Measurements from ENCODE around the gene NCAM1. TPM values are rescaled to one million over a fixed set of nuclear protein-coding genes. Genes with fewer than 3 reads are reported as not detected.

NCAM1 gene
- total and polyA plus RNA-seq, 4 experiments from 2014 or later: 0.39 TPM; not detected in 3

GRCh38 chr11:113147249-113147648, 186.0 kb downstream of the NCAM1 start:
- Histone ChIP-seq H3K4me1 (ENCODE audit: insufficient read depth, low read length) (no peaks in the 10 kb centered on the region), H3K9me3 (ENCODE audit: control insufficient read depth in 1 of 2, low read length in 2 of 2) (no peaks in the 10 kb centered on the region), H3K27ac (ENCODE audit: low read depth, low read length) (no peak overlapping the region), H3K27me3 (ENCODE audit: insufficient read depth, low read length) (no peaks in the 10 kb centered on the region), H3K4me3 (ENCODE audit: low read length in 2 of 2) (no peak overlapping the region), H3K36me3 (ENCODE audit: insufficient read depth, low read length) (no peaks in the 10 kb centered on the region)
- POLR2A ChIA-PET (ENCODE audit: partially characterized antibody): no interaction called here
- Mint-ChIP-seq H3K27ac (no peak overlapping the region), H3K27me3 (peaks cover 2 to 6% of the 10 kb centered on the region in 2 donors), H3K4me1 (no peaks in the 10 kb centered on the region), H3K4me3 (no peak overlapping the region), H3K36me3 (no peaks in the 10 kb centered on the region), H3K9me3 (peaks cover 0 to 2% (median 0%) of the 10 kb centered on the region in 8 donors)
- CTCF ChIA-PET (ENCODE audit: partially characterized antibody): no interaction called here
- intact Hi-C loops (cut with micrococcal nuclease): no loop called here
- DNase-seq: no peak

GRCh38 chr11:113148076-113148475, 186.9 kb downstream of the NCAM1 start:
- no peaks in the 10 kb centered on the region for H3K27me3 ChIP-seq (ENCODE audit: insufficient read depth, low read length)
- POLR2A ChIA-PET (ENCODE audit: partially characterized antibody): no interaction called here

GRCh38 chr11:113148652-113149051, 187.4 kb downstream of the NCAM1 start:
- ChIA-PET CTCF (ENCODE audit: partially characterized antibody) (no interaction called here), POLR2A (ENCODE audit: partially characterized antibody) (no interaction called here)
- Histone ChIP-seq H3K27ac (ENCODE audit: low read depth, low read length) (no peak overlapping the region), H3K27me3 (ENCODE audit: insufficient read depth, low read length) (no peaks in the 10 kb centered on the region), H3K4me1 (ENCODE audit: insufficient read depth, low read length) (no peaks in the 10 kb centered on the region), H3K4me3 (ENCODE audit: low read length in 2 of 2) (no peak overlapping the region), H3K9me3 (ENCODE audit: control insufficient read depth in 1 of 2, low read length in 2 of 2) (no peaks in the 10 kb centered on the region), H3K36me3 (ENCODE audit: insufficient read depth, low read length) (no peaks in the 10 kb centered on the region)
- Mint-ChIP-seq H3K27me3 (peaks cover 1 to 5% of the 10 kb centered on the region in 2 donors), H3K4me1 (no peaks in the 10 kb centered on the region), H3K4me3 (no peak overlapping the region), H3K9me3 (peaks cover 0 to 2% (median 0%) of the 10 kb centered on the region in 8 donors), H3K36me3 (no peaks in the 10 kb centered on the region), H3K27ac (no peak overlapping the region)
- intact Hi-C loops (cut with micrococcal nuclease): no loop called here
- no peak for DNase-seq

More at GRCh38 chr11:113148076-113148475, 186.9 kb downstream of the NCAM1 start:
- intact Hi-C loops (cut with micrococcal nuclease): no loop called here
- CTCF ChIA-PET (ENCODE audit: partially characterized antibody): no interaction called here
- no peak overlapping the region for H3K4me3 Mint-ChIP-seq
- H3K27ac Mint-ChIP-seq: no peak overlapping the region
- peaks cover 2 to 6% of the 10 kb centered on the region in 2 donors for H3K27me3 Mint-ChIP-seq
- peaks cover 0 to 2% (median 0%) of the 10 kb centered on the region in 8 donors for H3K9me3 Mint-ChIP-seq
- Histone ChIP-seq H3K36me3 (ENCODE audit: insufficient read depth, low read length) (no peaks in the 10 kb centered on the region), H3K4me1 (ENCODE audit: insufficient read depth, low read length) (no peaks in the 10 kb centered on the region), H3K9me3 (ENCODE audit: control insufficient read depth in 1 of 2, low read length in 2 of 2) (no peaks in the 10 kb centered on the region), H3K4me3 (ENCODE audit: low read length in 2 of 2) (no peak overlapping the region), H3K27ac (ENCODE audit: low read depth, low read length) (no peak overlapping the region)
- H3K36me3 Mint-ChIP-seq: no peaks in the 10 kb centered on the region
- no peaks in the 10 kb centered on the region for H3K4me1 Mint-ChIP-seq
- DNase-seq: no peak

GRCh38 chr11:113151521-113151920, 190.3 kb downstream of the NCAM1 start:
- H3K4me1 ChIP-seq (ENCODE audit: insufficient read depth, low read length): no peaks in the 10 kb centered on the region
- H3K9me3 ChIP-seq (ENCODE audit: control insufficient read depth in 1 of 2, low read length in 2 of 2): no peaks in the 10 kb centered on the region
- H3K27ac ChIP-seq (ENCODE audit: low read depth, low read length): no peak overlapping the region
- no peak overlapping the region for H3K4me3 Mint-ChIP-seq
- CTCF ChIA-PET (ENCODE audit: partially characterized antibody): no interaction called here
- H3K9me3 Mint-ChIP-seq: no peaks in the 10 kb centered on the region
- no peaks in the 10 kb centered on the region for H3K27me3 Mint-ChIP-seq
- no peaks in the 10 kb centered on the region for H3K27me3 ChIP-seq (ENCODE audit: insufficient read depth, low read length)
- H3K36me3 Mint-ChIP-seq: no peaks in the 10 kb centered on the region
- no peaks in the 10 kb centered on the region for H3K36me3 ChIP-seq (ENCODE audit: insufficient read depth, low read length)
- H3K4me1 Mint-ChIP-seq: no peaks in the 10 kb centered on the region
- intact Hi-C loops (cut with micrococcal nuclease): no loop called here
- H3K27ac Mint-ChIP-seq: no peak overlapping the region
- POLR2A ChIA-PET (ENCODE audit: partially characterized antibody): no interaction called here
- no peak for DNase-seq
- no peak overlapping the region for H3K4me3 ChIP-seq (ENCODE audit: low read length in 2 of 2)

GRCh38 chr11:113152500-113152899, 191.3 kb downstream of the NCAM1 start:
- no peaks in the 10 kb centered on the region for H3K36me3 Mint-ChIP-seq
- intact Hi-C loops (cut with micrococcal nuclease): no loop called here
- Histone ChIP-seq H3K9me3 (ENCODE audit: control insufficient read depth in 1 of 2, low read length in 2 of 2) (no peaks in the 10 kb centered on the region), H3K4me1 (ENCODE audit: insufficient read depth, low read length) (no peaks in the 10 kb centered on the region), H3K36me3 (ENCODE audit: insufficient read depth, low read length) (no peaks in the 10 kb centered on the region), H3K4me3 (ENCODE audit: low read length in 2 of 2) (no peak overlapping the region), H3K27me3 (ENCODE audit: insufficient read depth, low read length) (no peaks in the 10 kb centered on the region), H3K27ac (ENCODE audit: low read depth, low read length) (no peak overlapping the region)
- ChIA-PET POLR2A (ENCODE audit: partially characterized antibody) (no interaction called here), CTCF (ENCODE audit: partially characterized antibody) (no interaction called here)
- H3K9me3 Mint-ChIP-seq: no peaks in the 10 kb centered on the region
- H3K27ac Mint-ChIP-seq: no peak overlapping the region
- no peaks in the 10 kb centered on the region for H3K27me3 Mint-ChIP-seq
- DNase-seq: no peak
- no peaks in the 10 kb centered on the region for H3K4me1 Mint-ChIP-seq
- H3K4me3 Mint-ChIP-seq: no peak overlapping the region

- Histone ChIP-seq H3K9me3 (ENCODE audit: control insufficient read depth in 1 of 2, low read length in 2 of 2) (no peaks in the 10 kb centered on the region), H3K4me3 (ENCODE audit: low read length in 2 of 2) (no peak overlapping the region), H3K36me3 (ENCODE audit: insufficient read depth, low read length) (no peaks in the 10 kb centered on the region), H3K4me1 (ENCODE audit: insufficient read depth, low read length) (no peaks in the 10 kb centered on the region), H3K27me3 (ENCODE audit: insufficient read depth, low read length) (no peaks in the 10 kb centered on the region), H3K27ac (ENCODE audit: low read depth, low read length) (no peak overlapping the region)
- intact Hi-C loops (cut with micrococcal nuclease): no loop called here
- H3K4me3 Mint-ChIP-seq: no peak overlapping the region
- CTCF ChIA-PET (ENCODE audit: partially characterized antibody): no interaction called here
- H3K9me3 Mint-ChIP-seq: no peaks in the 10 kb centered on the region
- H3K4me1 Mint-ChIP-seq: no peaks in the 10 kb centered on the region
- H3K36me3 Mint-ChIP-seq: no peaks in the 10 kb centered on the region
- H3K27ac Mint-ChIP-seq: no peak overlapping the region
- no peak for DNase-seq
- POLR2A ChIA-PET (ENCODE audit: partially characterized antibody): no interaction called here
- no peaks in the 10 kb centered on the region for H3K27me3 Mint-ChIP-seq
Measured at GRCh38 chr11:113153847-113154246, 192.6 kb downstream of the NCAM1 start.

GRCh38 chr11:113159988-113160807, 199.0 kb downstream of the NCAM1 start:
- Histone ChIP-seq H3K27ac (ENCODE audit: low read depth, low read length) (no peak overlapping the region), H3K4me3 (ENCODE audit: low read length in 2 of 2) (no peak overlapping the region), H3K36me3 (ENCODE audit: insufficient read depth, low read length) (no peaks in the 10 kb centered on the region), H3K9me3 (ENCODE audit: control insufficient read depth in 1 of 2, low read length in 2 of 2) (no peaks in the 10 kb centered on the region), H3K4me1 (ENCODE audit: insufficient read depth, low read length) (no peaks in the 10 kb centered on the region), H3K27me3 (ENCODE audit: insufficient read depth, low read length) (no peaks in the 10 kb centered on the region)
- Mint-ChIP-seq H3K27ac (no peak overlapping the region), H3K27me3 (peaks cover 6% of the 10 kb centered on the region in 2 donors), H3K9me3 (no peaks in the 10 kb centered on the region), H3K4me1 (no peaks in the 10 kb centered on the region), H3K36me3 (no peaks in the 10 kb centered on the region), H3K4me3 (no peak overlapping the region)
- no peak for DNase-seq
- POLR2A ChIA-PET (ENCODE audit: partially characterized antibody): no interaction called here
- CTCF ChIA-PET (ENCODE audit: partially characterized antibody): no interaction called here
- intact Hi-C loops (cut with micrococcal nuclease): no loop called here

- H3K27me3 Mint-ChIP-seq: peaks cover 6% of the 10 kb centered on the region in 2 donors
- ChIA-PET CTCF (ENCODE audit: partially characterized antibody) (no interaction called here), POLR2A (ENCODE audit: partially characterized antibody) (no interaction called here)
- no peaks in the 10 kb centered on the region for H3K9me3 Mint-ChIP-seq
- no peak overlapping the region for H3K4me3 Mint-ChIP-seq
- DNase-seq: no peak
- intact Hi-C loops (cut with micrococcal nuclease): no loop called here
- H3K4me1 Mint-ChIP-seq: no peaks in the 10 kb centered on the region
- Histone ChIP-seq H3K27me3 (ENCODE audit: insufficient read depth, low read length) (no peaks in the 10 kb centered on the region), H3K9me3 (ENCODE audit: control insufficient read depth in 1 of 2, low read length in 2 of 2) (no peaks in the 10 kb centered on the region), H3K27ac (ENCODE audit: low read depth, low read length) (no peak overlapping the region), H3K36me3 (ENCODE audit: insufficient read depth, low read length) (no peaks in the 10 kb centered on the region), H3K4me3 (ENCODE audit: low read length in 2 of 2) (no peak overlapping the region), H3K4me1 (ENCODE audit: insufficient read depth, low read length) (no peaks in the 10 kb centered on the region)
- H3K27ac Mint-ChIP-seq: no peak overlapping the region
- H3K36me3 Mint-ChIP-seq: no peaks in the 10 kb centered on the region
Measured at GRCh38 chr11:113160808-113161124, 199.5 kb downstream of the NCAM1 start.

All from CD4-positive, alpha-beta memory T cell (primary cell).